NCI-H2107 (cell line): ENCODE measurements around the gene KRI1.
A peak's percentile ranks its signal among the peaks of the same experiment; 100 is the strongest.

ENCODE experiments used
- DNase-seq: peaks from one replicate; lab custom pipeline; 2025; lab: John Stamatoyannopoulos, UW

KRI1 gene

GRCh38 chr19:10565567-10566407, at the start of gene KRI1:
TSS of gene KRI1 (minus strand) at chr19:10566010. CDS start at chr19:10565999, 11 bp downstream.
- peak; percentile 97 for DNase-seq

- DNase-seq, result no peak
Measured at GRCh38 chr19:10612499-10613119, 46.8 kb upstream of the KRI1 start.

GRCh38 chr19:10611907-10612306, 46.1 kb upstream of the KRI1 start:
- no peak for DNase-seq

GRCh38 chr19:10604460-10604980, 38.7 kb upstream of the KRI1 start:
- no peak for DNase-seq

- no peak for DNase-seq
Measured at GRCh38 chr19:10603873-10604459, 38.2 kb upstream of the KRI1 start.

- DNase-seq, result no peak
Measured at GRCh38 chr19:10603084-10603872, 37.5 kb upstream of the KRI1 start.

GRCh38 chr19:10602330-10603083, 36.7 kb upstream of the KRI1 start:
- DNase-seq, result peak; percentile 58

GRCh38 chr19:10601999-10602329, 36.2 kb upstream of the KRI1 start:
- DNase-seq, result no peak

- no peak for DNase-seq
Measured at GRCh38 chr19:10600149-10600548, 34.3 kb upstream of the KRI1 start.

GRCh38 chr19:10593820-10594637, 28.2 kb upstream of the KRI1 start:
- DNase-seq, result no peak

GRCh38 chr19:10593148-10593547, 27.3 kb upstream of the KRI1 start:
- DNase-seq, result no peak

- no peak for DNase-seq
Measured at GRCh38 chr19:10587839-10588150, 22.0 kb upstream of the KRI1 start.

- no peak for DNase-seq
Measured at GRCh38 chr19:10587022-10587838, 21.4 kb upstream of the KRI1 start, which contains the start of gene AP1M2. TSS of gene AP1M2 (minus strand) at chr19:10587312. CDS start at chr19:10587231, 81 bp downstream.

GRCh38 chr19:10586396-10586795, 20.6 kb upstream of the KRI1 start:
- DNase-seq, result no peak

GRCh38 chr19:10583036-10583776, 17.4 kb upstream of the KRI1 start:
- DNase-seq, result no peak

- no peak for DNase-seq
Measured at GRCh38 chr19:10582091-10582490, 16.3 kb upstream of the KRI1 start.

GRCh38 chr19:10580979-10581631, 15.3 kb upstream of the KRI1 start:
- DNase-seq, result peak; percentile 87

- no peak for DNase-seq
Measured at GRCh38 chr19:10577951-10578350, 12.1 kb upstream of the KRI1 start.
